Retina (tissue), 1 donor: ENCODE results near the gene SLCO1B1.

ENCODE experiments used
- DNase-seq: peaks from one replicate; pipeline ENCODE4 v3.0.0-alpha.2; 2016

Gene SLCO1B1

GRCh38 chr12:21223930-21224329 lies 92.9 kb downstream of the SLCO1B1 start:
- DNase-seq, result no peak

GRCh38 chr12:21234395-21234794 lies 103.4 kb downstream of the SLCO1B1 start:
- DNase-seq, result no peak

DNA sequence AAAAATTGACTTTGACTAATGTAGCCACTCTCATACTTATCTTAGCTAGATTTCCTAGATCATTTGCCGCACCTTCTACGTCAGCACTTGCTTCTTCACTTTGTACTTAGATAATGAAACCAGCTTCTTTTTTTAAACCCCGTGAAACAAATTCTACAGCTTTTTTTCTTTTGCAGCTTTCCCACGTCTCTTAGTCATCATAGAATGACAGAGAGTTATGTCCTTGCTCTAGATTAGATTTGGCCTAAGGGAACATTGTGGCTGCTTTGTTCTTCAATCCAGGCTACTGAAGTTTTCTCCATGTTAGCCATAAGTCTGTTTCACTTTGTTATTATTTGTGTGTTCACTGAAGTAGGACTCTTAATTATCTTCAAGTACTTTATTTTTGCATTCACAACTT lies 108.9 kb downstream of the SLCO1B1 start:
- DNase-seq, result no peak

- DNase-seq, result no peak
Observed at GRCh38 chr12:21248679-21249078, 117.7 kb downstream of the SLCO1B1 start.

DNA sequence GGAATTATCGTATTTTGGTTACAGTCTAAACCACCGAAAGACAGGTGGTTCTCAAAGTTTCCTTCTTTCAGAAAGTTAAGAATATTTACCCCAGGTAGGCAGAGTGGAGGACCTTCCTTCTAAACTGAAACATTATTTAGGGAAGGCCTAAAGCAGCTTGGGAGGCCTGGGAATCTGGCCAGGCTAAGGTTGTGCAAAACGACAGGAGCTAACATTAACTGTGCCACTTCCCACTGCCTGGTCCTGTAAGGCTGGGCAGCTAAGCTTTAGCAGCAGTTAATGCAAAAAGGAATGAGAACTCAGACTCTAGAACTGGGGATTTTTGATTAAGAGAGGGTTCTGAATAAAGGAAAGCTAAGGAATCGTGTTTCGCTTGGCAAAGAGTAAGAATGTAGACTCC lies 121.1 kb downstream of the SLCO1B1 start:
- no peak for DNase-seq

GRCh38 chr12:21257172-21257571 lies 126.2 kb downstream of the SLCO1B1 start:
- DNase-seq, result no peak

GRCh38 chr12:21264232-21264631 lies 133.2 kb downstream of the SLCO1B1 start:
- no peak for DNase-seq

GRCh38 chr12:21265932-21266331 lies 134.9 kb downstream of the SLCO1B1 start:
- DNase-seq, result no peak

GRCh38 chr12:21276826-21277225 lies 145.8 kb downstream of the SLCO1B1 start:
- DNase-seq, result no peak
